ENCODE measurements around the gene HGF.

The HGF gene

DNA sequence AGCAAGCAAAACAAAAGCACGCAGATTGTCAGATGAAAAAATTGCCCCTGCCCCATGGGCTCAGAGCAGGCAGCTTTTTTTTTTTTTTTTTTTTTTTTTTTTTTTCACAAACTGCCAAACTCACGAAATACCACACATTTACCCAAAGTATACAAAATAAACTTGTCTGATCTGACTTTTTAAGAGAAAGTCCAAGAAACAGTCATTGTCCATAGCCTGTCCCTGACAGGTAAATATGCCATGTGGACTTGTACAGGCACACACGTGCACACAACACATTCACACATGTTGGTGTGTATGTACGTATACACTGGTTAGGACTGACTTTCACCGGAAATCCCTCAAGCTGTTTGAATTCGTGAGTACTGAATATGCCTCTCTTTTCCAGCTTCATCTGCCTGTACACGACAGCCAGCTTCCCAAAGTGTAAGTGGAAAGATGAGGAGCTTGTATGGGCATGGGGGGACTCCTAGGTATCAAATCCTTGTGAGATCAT lies 929 bp upstream of the HGF start:
- Histone ChIP-seq H3K27ac (ENCODE audit: low read depth, low read length) (no peak overlapping the region), H3K4me3 (ENCODE audit: insufficient read depth, low read length, poor library complexity, severe bottlenecking) (no peak overlapping the region), H3K27me3 (ENCODE audit: low read length) (no peaks in the 10 kb centered on the region), H3K4me2 (ENCODE audit: low read depth, low read length, poor library complexity, severe bottlenecking) (no peak overlapping the region), H3F3A (ENCODE audit: insufficient read depth) (no peaks in the 10 kb centered on the region), H4K20me1 (ENCODE audit: low read depth, low read length) (no peaks in the 10 kb centered on the region), H3K36me3 (ENCODE audit: low read length) (no peaks in the 10 kb centered on the region), H2AFZ (ENCODE audit: low read depth, low read length, severe bottlenecking) (no peak overlapping the region), H3K79me2 (ENCODE audit: insufficient read depth, low read length) (no peaks in the 10 kb centered on the region), H3K9me3 (ENCODE audit: insufficient read depth, low read length) (no peaks in the 10 kb centered on the region), H3K9ac (ENCODE audit: low read length) (no peak overlapping the region), H3K9me2 (replicated peaks; ENCODE audit: insufficient read depth, low read length) (no peaks in the 10 kb centered on the region)
- TF ChIP-seq, protein P1, sequence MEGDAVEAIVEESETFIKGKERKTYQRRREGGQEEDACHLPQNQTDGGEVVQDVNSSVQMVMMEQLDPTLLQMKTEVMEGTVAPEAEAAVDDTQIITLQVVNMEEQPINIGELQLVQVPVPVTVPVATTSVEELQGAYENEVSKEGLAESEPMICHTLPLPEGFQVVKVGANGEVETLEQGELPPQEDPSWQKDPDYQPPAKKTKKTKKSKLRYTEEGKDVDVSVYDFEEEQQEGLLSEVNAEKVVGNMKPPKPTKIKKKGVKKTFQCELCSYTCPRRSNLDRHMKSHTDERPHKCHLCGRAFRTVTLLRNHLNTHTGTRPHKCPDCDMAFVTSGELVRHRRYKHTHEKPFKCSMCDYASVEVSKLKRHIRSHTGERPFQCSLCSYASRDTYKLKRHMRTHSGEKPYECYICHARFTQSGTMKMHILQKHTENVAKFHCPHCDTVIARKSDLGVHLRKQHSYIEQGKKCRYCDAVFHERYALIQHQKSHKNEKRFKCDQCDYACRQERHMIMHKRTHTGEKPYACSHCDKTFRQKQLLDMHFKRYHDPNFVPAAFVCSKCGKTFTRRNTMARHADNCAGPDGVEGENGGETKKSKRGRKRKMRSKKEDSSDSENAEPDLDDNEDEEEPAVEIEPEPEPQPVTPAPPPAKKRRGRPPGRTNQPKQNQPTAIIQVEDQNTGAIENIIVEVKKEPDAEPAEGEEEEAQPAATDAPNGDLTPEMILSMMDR (IDR thresholded peaks at IDR 0.05; ENCODE audit: insufficient read depth, low read length, poor library complexity, severe bottlenecking) = no peak

DNA sequence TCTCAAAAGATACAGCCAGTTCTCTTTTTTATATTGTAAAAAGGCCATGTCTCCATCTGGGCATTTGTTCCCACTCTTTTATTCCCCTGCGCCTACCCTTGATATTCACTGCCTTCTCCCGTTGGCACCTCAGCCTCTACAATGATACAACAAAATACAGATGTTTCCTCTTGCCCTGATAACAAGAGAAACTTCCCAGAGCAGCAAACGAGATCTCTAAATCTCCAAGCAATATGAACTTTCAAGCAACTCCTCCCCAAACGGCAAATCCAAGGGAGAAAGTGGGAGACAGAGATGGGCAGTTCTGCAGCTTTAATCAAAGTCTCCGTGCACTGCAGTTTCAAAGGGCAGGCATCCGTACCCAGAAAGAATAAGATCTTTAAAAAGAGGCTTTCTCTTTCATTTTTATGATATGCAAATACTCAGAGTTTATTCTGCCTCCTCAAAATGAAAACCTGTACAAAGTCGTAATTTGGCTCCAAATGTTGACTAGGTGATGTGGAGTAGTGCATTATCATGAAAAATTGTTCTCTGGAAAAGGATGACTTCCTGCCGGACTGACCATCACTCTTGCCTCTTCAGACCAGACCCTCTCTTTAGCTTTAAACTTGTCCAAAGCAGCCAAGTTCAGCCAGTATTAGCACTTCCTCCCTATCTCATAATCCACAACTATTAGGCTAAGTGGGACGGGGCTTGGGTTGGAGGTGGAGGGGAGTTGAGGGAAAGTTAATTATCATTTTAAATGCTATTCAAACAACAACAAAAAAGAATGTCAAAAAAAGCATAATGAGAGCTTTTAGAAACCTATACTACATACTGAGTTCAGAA lies 682 bp downstream of the HGF start:
- TF ChIP-seq, protein P1 (IDR thresholded peaks at IDR 0.05; ENCODE audit: insufficient read depth, low read length, poor library complexity, severe bottlenecking) = no peak
- TF ChIP-seq EZH2phosphoT487 (conservative IDR thresholded peaks at IDR 0.05; ENCODE audit: low read length) = no peak
- Histone ChIP-seq H3K9me2 (replicated peaks; ENCODE audit: insufficient read depth, low read length) (no peaks in the 10 kb centered on the region), H3K27me3 (ENCODE audit: low read length) (no peaks in the 10 kb centered on the region), H3K4me2 (ENCODE audit: low read depth, low read length, poor library complexity, severe bottlenecking) (no peak overlapping the region), H3K4me3 (ENCODE audit: insufficient read depth, low read length, poor library complexity, severe bottlenecking) (no peak overlapping the region), H3F3A (ENCODE audit: insufficient read depth) (no peaks in the 10 kb centered on the region), H2AFZ (ENCODE audit: low read depth, low read length, severe bottlenecking) (no peak overlapping the region), H4K20me1 (ENCODE audit: low read depth, low read length) (no peaks in the 10 kb centered on the region), H3K36me3 (ENCODE audit: low read length) (no peaks in the 10 kb centered on the region), H3K9ac (ENCODE audit: low read length) (no peak overlapping the region), H3K9me3 (ENCODE audit: insufficient read depth, low read length) (no peaks in the 10 kb centered on the region), H3K79me2 (ENCODE audit: insufficient read depth, low read length) (no peaks in the 10 kb centered on the region), H3K27ac (ENCODE audit: low read depth, low read length) (no peak overlapping the region)

DNA sequence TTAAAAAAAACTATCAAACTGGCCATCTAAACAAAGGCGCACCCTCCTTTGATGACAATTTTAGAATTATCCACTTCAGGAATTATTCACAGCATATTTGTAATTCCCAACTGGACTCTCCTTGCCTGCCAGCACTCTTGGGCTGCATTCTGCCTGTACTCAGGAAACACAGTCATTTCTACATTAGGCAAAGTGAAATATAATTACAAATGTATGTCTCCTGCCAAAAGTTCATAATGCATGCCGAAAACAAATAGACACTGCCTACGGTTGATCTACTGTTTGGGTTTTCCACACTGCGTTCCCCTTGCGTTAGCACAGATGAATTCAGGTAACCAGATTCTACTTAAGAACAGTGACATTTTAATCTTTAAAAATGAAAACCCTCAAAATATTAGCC lies 1.9 kb downstream of the HGF start:
- Histone ChIP-seq H3K27ac (ENCODE audit: low read depth, low read length) (no peak overlapping the region), H3K9ac (ENCODE audit: low read length) (no peak overlapping the region), H3K27me3 (ENCODE audit: low read length) (no peaks in the 10 kb centered on the region), H3K79me2 (ENCODE audit: insufficient read depth, low read length) (no peaks in the 10 kb centered on the region), H3K9me3 (ENCODE audit: insufficient read depth, low read length) (no peaks in the 10 kb centered on the region), H2AFZ (ENCODE audit: low read depth, low read length, severe bottlenecking) (no peak overlapping the region), H3K4me3 (ENCODE audit: insufficient read depth, low read length, poor library complexity, severe bottlenecking) (no peak overlapping the region), H3K36me3 (ENCODE audit: low read length) (no peaks in the 10 kb centered on the region), H3F3A (ENCODE audit: insufficient read depth) (no peaks in the 10 kb centered on the region), H3K9me2 (replicated peaks; ENCODE audit: insufficient read depth, low read length) (no peaks in the 10 kb centered on the region), H3K4me2 (ENCODE audit: low read depth, low read length, poor library complexity, severe bottlenecking) (no peak overlapping the region), H4K20me1 (ENCODE audit: low read depth, low read length) (no peaks in the 10 kb centered on the region)
- TF ChIP-seq, protein P1 (IDR thresholded peaks at IDR 0.05; ENCODE audit: insufficient read depth, low read length, poor library complexity, severe bottlenecking) = no peak
- TF ChIP-seq EZH2phosphoT487 (conservative IDR thresholded peaks at IDR 0.05; ENCODE audit: low read length) = no peak
